ENCODE measurements around the gene MORC2.

MORC2 gene

DNA sequence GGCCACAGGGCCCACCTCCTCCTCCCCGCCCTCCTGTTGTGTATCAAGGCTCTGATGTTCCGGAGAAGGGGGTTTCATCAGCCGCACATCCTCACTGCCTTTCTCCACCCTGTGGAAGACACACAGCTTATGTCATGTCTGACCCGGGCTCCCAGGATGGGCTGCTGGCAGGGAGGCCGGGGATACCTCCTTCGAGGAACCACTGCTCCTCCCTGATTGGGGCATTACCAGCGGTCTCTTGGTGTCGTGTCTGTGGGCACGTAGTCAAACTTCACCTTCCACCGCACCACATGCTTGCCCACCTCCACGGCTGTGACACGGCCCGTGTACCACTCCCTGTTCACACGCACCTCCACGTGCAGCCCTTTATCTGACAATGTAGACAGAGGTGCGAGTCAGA is 35.9 kb downstream of the MORC2 start:
- no peak overlapping the region for H3K4me3 ChIP-seq (ENCODE audit: low read length)
- no peak for DNase-seq (ENCODE audit: low read depth)
- TF ChIP-seq, protein P1, sequence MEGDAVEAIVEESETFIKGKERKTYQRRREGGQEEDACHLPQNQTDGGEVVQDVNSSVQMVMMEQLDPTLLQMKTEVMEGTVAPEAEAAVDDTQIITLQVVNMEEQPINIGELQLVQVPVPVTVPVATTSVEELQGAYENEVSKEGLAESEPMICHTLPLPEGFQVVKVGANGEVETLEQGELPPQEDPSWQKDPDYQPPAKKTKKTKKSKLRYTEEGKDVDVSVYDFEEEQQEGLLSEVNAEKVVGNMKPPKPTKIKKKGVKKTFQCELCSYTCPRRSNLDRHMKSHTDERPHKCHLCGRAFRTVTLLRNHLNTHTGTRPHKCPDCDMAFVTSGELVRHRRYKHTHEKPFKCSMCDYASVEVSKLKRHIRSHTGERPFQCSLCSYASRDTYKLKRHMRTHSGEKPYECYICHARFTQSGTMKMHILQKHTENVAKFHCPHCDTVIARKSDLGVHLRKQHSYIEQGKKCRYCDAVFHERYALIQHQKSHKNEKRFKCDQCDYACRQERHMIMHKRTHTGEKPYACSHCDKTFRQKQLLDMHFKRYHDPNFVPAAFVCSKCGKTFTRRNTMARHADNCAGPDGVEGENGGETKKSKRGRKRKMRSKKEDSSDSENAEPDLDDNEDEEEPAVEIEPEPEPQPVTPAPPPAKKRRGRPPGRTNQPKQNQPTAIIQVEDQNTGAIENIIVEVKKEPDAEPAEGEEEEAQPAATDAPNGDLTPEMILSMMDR (conservative IDR thresholded peaks at IDR 0.05; ENCODE audit: low read depth, low read length): no peak

DNA sequence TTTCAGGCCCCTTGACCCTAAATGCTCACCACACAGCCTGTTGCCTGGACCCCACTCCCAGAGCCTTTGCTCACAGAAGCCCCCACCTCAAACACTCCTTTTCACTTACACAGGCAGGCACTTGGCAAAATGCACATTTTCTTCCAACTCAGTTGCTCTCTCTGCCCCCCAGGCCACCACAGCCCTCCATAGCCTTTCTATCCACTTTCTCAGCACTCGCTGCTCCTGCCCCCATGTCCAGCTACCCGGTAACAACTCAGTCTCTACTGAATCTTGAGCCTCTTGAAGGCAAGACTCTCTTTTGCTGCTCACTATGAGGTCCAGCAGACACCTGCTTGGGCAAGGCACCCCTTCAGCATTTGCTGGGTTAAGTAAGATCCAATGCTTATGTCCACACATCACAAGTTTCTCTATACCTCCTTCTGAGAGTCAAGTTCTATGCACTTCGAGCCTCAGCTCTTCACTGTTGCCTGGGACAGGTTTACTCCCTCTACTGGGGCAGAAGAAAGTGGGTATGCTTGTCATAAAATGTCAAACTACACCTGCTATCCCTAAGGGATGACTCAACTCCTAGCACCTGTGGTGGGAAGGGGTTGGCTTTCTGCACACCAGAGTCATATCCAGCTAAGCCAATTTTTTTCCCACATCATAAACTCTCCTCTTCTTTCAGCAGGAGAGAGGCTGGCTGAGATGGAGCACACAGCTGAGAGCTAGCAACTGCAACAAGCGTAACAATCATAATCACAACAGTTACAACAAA is 36.9 kb downstream of the MORC2 start:
- TF ChIP-seq, protein P1 (conservative IDR thresholded peaks at IDR 0.05; ENCODE audit: low read depth, low read length): no peak
- H3K4me3 ChIP-seq (ENCODE audit: low read length): no peak overlapping the region
- no peak for DNase-seq (ENCODE audit: low read depth)

DNA sequence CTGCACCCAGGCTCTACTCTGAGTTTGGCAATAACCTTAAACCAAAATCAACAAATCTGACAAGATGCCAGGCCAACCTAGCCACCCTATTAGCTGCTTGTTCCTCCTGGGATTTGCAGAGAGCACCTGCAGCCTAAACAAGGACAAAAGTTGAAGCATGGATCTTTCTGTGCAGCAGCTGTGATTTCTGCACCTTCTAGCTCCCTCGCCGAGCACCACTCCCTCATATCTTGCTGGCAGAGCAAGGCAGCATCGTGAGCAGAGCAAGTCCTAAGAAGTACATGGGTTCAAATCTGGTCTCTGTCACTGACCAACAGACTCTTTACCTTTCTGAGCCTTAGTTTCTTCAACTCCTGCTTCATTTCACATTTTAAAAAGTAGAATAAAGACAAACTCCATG is 38.3 kb downstream of the MORC2 start:
- no peak overlapping the region for H3K4me3 ChIP-seq (ENCODE audit: low read length)
- TF ChIP-seq, protein P1 (conservative IDR thresholded peaks at IDR 0.05; ENCODE audit: low read depth, low read length): no peak
- no peak for DNase-seq (ENCODE audit: low read depth)

DNA sequence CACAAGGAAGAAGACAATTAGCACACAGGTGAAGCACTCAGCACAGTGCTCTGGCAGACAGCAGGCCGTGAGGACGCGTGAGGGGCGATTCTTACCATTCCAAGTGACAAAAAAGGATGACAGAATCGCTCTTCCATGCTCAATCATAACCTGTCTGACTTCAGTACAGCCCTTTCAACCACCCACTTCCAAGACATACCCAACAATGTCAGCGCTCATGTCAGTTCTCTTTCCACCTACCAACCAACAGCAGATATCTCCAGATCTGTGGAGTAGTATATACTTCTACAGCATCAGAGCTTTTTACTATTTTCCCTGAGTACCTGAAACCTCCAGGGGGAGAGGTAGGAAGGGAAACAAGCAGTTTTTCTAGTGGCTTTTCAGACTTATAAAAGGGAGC is 40.2 kb downstream of the MORC2 start:
- no peak overlapping the region for H3K4me3 ChIP-seq (ENCODE audit: low read length)
- no peak for DNase-seq (ENCODE audit: low read depth)
- TF ChIP-seq, protein P1 (conservative IDR thresholded peaks at IDR 0.05; ENCODE audit: low read depth, low read length): no peak

DNA sequence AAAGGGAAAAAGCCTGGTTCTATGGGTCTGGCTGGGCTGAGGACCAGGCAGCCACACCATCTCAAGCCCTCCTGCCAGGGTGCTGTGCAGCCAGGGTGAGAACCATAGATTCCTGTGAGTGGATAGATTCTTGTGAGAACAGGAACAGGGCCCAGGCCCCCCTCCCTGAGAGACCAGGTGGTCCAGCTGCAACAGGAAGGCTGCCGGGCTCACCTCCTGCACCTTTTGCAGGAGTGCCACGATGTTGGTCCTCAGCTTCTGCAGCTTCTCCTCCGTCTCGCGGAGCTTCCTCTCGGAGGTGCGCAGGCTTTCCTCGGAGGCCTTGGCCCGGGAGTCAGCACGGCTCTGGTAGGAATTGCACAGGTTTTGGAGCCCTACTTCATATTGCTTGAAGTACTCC is 40.8 kb downstream of the MORC2 start:
- TF ChIP-seq, protein P1 (conservative IDR thresholded peaks at IDR 0.05; ENCODE audit: low read depth, low read length): no peak
- H3K4me3 ChIP-seq (ENCODE audit: low read length): no peak overlapping the region
- no peak for DNase-seq (ENCODE audit: low read depth)

DNA sequence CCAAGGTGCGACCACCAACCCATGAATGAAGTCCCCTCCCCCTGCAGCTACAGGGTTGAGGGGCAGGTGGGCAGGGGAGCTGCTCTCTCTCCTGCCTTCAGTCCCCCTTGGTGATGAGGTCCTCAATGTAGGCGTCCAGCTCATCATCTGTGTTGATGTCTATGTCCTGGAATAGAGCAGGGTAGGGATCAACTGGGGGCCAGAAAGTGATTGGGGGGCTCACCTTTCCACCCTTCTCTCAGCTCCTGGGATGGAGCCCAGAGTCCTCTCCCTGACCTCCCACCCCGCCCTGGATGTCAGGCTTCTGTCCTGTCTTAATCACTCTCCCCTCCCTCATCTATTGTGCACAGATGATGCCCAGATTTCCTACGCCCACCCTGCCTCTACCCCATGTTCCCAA is 41.9 kb downstream of the MORC2 start:
- H3K4me3 ChIP-seq (ENCODE audit: low read length): no peak overlapping the region
- no peak for DNase-seq (ENCODE audit: low read depth)
- TF ChIP-seq, protein P1 (conservative IDR thresholded peaks at IDR 0.05; ENCODE audit: low read depth, low read length): no peak

DNA sequence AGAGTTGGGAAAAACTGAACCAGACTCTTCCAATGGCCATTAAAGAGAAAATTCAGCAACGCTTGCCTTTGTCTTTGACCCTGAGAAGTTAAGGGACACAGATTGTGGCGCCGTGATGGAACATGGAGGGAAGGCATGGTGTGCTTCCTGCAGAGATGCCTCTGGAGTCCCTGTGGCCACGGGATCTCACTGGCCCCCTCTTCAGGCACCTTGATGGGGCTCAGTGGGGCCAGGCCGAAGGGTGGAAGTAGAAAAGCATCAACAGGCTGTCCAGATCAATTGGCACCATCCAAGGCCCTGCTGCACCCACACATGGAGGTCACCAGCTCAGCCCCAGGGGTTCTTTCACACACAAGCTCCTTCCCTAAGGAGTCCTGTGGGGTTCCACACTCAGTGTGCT is 42.9 kb downstream of the MORC2 start:
- DNase-seq (ENCODE audit: low read depth): no peak
- no peak overlapping the region for H3K4me3 ChIP-seq (ENCODE audit: low read length)
- TF ChIP-seq, protein P1 (conservative IDR thresholded peaks at IDR 0.05; ENCODE audit: low read depth, low read length): no peak
